Measurements from ENCODE around the gene ELAPOR2.

GRCh38 chr7:87058744-87059524, 520 bp downstream of the ELAPOR2 start:
- TF ChIP-seq EZH2 (IDR thresholded peaks at IDR 0.05; ENCODE audit: low read length) (no peak), CTCF (optimal IDR thresholded peaks at IDR 0.05 in 1 of 3, IDR thresholded peaks at IDR 0.05 in 1 of 3, conservative IDR thresholded peaks at IDR 0.05 in 1 of 3; ENCODE audit: extremely low read depth in 1 of 3, insufficient read depth in 2 of 3, low read length in 3 of 3) (no peak)

All from keratinocyte (primary cell).